Fibroblast of the conjunctiva (primary cell): ENCODE results near the gene GREB1L.

Experiments used
- DNase-seq: peaks from one replicate; pipeline ENCODE4 v3.0.0-alpha.2; 2010; ENCODE audit warnings: low read depth

GREB1L gene

GRCh38 chr18:21489119-21489750 is 247.2 kb downstream of the GREB1L start:
- peak; percentile 48 for DNase-seq

GRCh38 chr18:21489919-21490495 is 248.0 kb downstream of the GREB1L start:
- no peak for DNase-seq

DNA sequence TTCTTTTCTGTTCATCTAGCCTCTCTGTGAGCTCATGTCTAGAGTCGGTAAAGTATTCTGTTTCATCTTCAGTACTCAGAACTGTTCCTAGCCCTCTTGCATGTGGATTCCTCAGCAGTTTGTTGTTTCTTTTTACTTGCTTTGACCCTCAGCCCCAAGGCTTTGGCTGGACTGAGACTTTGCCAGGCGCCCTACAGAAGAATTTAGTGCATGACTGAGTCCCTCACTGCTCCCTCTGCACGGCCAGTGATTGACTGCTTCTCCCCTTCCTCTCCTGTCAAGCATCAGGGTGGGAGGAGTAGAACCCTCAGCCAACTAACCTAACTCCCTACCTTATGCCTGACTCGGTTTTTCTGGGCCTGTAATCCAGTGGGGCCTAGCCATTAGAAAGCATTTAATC is 248.7 kb downstream of the GREB1L start:
- no peak for DNase-seq

DNA sequence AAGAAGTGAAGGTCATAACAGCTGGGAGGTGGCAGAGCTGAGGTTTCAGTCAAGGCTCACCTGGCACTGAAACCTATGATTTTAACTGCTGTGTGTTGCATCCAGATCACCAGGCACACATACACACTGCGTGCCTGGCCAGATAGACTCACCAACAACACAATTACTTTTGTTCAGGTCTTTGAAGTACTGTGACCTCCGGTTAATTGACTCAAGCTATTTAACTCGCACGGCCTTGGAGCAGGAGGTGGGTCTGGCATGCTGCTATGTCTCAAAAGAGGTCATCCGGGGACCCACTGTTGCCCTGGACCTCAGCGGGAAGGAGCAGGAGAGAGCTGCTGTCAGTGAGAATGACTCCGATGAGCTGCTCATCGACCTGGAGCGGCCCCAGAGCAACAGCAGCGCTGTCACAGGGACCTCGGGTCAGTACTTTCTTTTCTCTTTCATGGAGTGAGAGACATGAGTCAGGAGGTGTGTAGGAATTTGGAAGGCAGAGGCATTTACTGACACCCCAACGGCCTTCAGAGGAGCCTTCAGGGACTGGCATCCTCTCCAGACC is 254.3 kb downstream of the GREB1L start:
- no peak for DNase-seq

DNA sequence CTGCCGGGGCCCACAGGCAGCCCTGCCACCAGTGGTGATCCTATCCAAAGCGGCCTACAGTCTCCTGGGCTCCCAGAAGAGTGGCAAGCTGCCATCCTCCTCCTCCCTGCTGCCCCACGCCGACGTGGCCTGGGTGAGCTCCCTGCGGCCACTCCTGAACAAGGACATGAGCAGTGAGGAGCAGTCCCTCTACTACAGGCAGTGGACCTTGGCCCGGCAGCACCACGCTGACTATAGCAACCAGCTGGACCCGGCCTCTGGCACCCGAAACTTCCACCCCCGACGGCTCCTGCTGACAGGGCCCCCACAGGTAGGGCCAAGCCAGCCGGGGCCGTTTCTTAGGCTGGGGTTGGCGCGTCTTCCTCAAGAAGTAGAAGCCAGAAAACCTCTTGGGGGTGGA is 258.0 kb downstream of the GREB1L start:
- no peak for DNase-seq

DNA sequence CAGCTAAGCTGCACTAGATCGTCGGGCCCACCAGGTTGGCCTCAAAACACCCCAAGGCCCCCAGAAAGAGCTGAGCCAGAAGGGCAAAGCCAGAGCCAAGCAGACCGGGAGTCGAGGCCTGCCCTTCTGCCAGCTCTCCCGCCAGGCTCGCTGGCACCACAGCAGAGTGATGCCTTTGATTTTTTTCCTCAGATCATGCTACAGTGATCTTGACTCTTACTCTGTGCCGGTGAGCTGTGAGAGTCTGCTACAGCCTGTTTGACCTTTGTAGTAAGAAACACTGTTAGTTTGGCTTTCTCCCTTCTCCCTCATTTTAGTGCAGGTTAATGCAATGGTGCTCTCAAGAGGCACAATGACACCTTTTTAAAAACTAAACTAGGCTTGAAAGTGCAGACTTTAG is 260.6 kb downstream of the GREB1L start:
- no peak for DNase-seq

- DNase-seq: no peak
Observed at GRCh38 chr18:21507913-21508701, 266.1 kb downstream of the GREB1L start.

- no peak for DNase-seq
Observed at GRCh38 chr18:21509062-21509461, 267.0 kb downstream of the GREB1L start.

- no peak for DNase-seq
Observed at GRCh38 chr18:21513292-21513691, 271.3 kb downstream of the GREB1L start.

DNA sequence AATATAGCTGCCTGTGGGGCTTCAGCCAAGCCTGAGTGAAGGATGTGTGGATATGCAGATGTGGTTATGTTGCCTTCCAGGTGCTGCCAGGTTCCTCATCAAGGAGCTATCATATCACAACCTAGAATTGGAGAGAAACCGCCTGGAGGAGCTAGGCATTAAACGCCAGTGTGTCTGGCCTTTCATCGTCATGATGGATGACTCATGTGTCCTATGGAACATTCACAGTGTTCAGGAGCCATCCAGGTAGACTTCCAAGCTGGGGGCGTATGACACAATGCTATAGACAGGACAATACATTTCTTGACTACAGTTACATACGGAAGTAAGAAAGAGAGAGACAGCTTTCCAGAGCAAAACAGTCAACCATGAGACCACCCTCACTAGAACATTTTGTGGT is 271.7 kb downstream of the GREB1L start:
- no peak for DNase-seq

DNA sequence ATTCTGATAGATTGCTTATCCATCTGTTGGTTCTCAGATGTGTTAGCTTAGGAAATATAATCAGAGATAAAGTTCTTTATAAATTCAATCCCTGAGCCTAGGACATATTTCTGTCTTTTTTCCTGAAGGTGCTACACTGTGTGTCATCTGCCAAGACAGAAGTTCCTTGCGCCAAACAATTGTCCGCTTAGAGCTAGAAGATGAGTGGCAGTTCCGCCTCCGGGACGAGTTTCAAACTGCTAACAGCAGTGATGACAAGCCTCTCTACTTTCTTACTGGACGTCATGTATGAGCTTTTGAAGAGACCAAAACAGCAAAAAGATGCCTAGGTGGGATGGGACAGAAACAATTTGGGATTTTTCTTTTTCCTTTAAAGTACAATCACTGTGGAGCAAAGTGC is 280.5 kb downstream of the GREB1L start:
- DNase-seq: no peak

DNA sequence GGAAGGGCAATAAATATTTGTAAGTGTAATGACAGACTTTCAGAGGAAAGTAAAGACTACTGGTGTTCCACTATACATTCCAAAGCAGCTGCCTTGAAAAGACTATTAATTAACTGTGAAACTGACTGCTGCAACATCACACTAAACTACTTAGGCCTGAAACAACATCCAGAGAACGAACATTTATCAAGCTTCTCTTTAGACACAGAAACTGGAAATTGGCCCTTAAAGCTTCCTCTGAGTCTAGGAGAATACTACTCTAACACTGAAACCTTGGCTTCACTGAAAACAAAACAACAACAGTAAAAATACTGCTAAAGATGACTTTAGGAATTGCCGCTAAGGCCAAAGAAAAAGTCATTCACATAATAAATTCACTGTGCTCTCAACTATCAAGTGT is 283.9 kb downstream of the GREB1L start:
- no peak for DNase-seq

DNA sequence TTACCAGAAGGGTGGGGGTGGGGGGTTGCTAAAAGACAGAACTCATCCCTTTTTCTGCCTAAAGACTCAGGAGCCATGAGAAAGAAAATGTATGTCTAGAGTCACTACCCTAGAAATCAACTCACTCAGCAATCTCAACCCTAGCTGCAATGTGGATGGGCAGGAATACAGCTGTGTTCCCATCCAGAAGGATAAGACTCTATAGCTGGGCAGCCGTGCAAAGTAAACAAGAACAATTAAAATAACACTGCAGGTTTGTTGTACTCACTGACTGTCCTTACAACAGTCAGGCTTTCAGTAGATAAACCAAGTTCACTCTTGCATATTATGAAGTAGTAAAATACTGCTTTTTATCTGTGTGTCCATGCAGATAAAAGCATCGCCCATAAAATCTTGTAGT is 284.4 kb downstream of the GREB1L start:
- DNase-seq: no peak

GRCh38 chr18:21534327-21534726 is 292.3 kb downstream of the GREB1L start:
- no peak for DNase-seq

DNA sequence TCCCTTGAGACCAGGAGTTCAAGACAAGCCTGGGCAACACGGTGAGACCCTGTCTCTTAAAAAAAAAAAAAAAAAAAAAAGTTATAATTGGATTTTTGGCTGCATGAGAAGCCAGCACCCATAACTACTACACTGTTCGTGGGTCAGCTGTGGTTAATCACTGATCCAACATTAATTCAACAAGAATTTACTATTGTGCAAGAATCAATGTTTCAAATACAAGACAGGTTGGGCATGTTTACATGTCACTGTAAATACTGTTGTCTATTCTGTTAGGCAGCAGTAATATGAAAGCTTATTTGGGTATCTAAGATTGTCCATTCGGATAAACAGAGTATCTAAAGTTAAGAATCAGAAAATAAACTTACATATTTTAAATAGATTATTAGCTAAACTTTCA is 296.2 kb downstream of the GREB1L start:
- no peak for DNase-seq

- no peak for DNase-seq
Observed at GRCh38 chr18:21546423-21546822, 304.4 kb downstream of the GREB1L start.

GRCh38 chr18:21548647-21549046 is 306.6 kb downstream of the GREB1L start:
- no peak for DNase-seq

DNA sequence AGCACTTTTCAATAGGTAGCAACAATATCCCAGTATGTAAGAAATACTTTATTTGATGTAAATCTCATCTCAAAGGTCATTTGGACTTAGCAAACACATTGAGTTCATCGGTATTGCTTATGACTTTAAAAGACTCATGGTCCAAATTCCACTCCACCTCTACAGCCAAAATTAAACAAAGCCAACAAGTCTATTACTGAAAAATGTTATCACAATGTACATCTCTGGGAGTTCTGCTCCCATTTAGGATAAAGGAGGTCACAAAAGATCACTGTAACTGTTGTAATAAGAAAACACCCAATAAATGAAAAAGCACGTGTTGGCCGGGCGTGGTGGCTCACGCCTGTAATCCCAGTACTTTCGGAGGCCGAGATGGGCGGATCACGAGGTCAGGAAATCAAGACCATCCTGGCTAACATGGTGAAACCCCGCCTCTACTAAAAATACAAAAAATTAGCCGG is 308.5 kb downstream of the GREB1L start:
- no peak for DNase-seq

DNA sequence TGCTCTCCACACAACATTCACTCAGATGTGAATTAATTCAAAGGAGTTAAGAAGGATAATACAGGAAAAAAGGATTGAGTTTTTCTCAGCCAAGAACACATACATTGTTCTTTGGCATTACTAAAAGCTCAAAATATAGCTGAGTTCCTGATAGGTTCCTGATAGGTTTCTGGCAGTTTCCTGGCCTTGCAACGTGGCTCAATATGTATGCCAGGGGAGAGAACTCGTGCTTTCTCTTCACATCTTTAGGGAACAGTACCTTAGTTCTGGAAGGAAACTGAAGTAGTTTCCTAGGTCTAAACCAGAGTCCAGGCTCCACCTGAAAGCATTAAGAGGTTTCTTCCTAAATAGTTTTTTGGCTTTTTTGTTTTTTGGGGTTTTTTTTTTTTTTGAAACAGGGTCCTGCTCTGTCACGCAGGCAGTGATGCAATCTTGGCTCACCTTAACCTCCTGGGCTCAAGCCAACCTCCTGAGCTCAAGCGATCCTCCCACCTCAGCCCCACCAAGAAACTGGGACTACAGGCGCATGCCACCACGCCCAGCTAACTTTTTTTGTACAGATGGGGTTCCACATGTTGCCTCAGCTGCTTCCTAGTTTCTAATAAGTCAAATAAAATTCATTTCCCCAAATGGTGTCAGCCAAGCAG is 315.7 kb downstream of the GREB1L start:
- DNase-seq: no peak

- DNase-seq: no peak
Observed at GRCh38 chr18:21559195-21559594, 317.2 kb downstream of the GREB1L start.

DNA sequence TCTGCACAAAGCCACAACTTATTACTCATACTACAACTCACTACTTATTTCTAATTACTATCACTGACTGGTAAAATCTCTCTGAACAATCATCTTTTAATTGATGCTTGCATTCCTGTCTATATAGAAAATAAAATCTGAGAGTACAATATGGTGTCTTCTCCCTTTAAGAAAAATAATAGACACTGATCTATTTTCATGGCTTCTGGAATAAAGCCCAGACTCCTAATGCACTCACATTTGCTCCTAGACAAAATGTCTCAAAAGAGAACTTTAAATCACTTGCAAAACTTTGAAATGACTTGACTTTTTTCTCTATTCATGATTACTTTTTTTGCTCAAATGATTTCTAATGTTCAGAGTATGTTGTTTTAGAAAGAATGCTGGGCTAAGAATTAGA is 329.7 kb downstream of the GREB1L start:
- DNase-seq: no peak
